ENCODE measurements around the gene EDN1. TPM values are rescaled to one million over a fixed set of nuclear protein-coding genes. Genes with fewer than 3 reads are reported as not detected.

The EDN1 gene
- total RNA-seq, 1 donor from 2014 or later, result 7.5 TPM

GRCh38 chr6:12344961-12345693, 55.0 kb downstream of the EDN1 start:
- DNase-seq (ENCODE audit: low spot score), result no peak

GRCh38 chr6:12345694-12346058, 55.5 kb downstream of the EDN1 start:
- DNase-seq (ENCODE audit: low spot score), result no peak
